Motor neuron (in vitro differentiated cells): Measurements from ENCODE around the gene CHD9. TPM values are rescaled to one million over a fixed set of nuclear protein-coding genes. Genes with fewer than 3 reads are reported as not detected.
A peak's percentile ranks its signal among the peaks of the same experiment; 100 is the strongest.
"Not testable (repeated sequence)": the region's sequence is repeated elsewhere in the genome, so short reads cannot be mapped to it uniquely, and the experiment has no call there.

Source experiments
- ATAC-seq, 8 experiments: fragments of 200-7000 bp; cut with Tn5 transposase; replicated peaks in 6 of 8; 2 replicates each; pipeline ENCODE4 v1.8.0; 2021; ENCODE audit warnings: mild to moderate bottlenecking in 8 of 8, moderate library complexity in 8 of 8
- H3K27ac ChIP-seq, 2 donors: fragments of 250-450 bp; sonication (Bioruptor Pico); 2 replicates each; pipeline ENCODE4 v1.9.0; 2021; ENCODE audit warnings: antibody characterized with exemption in 2 of 2, mild to moderate bottlenecking in 2 of 2, moderate library complexity in 1 of 2
- H3K4me1 ChIP-seq, 2 donors: fragments of 250-450 bp; sonication (Bioruptor Pico); replicated peaks in 1 of 2; 2 replicates each; pipeline ENCODE4 v1.6.1; 2021; ENCODE audit warnings: antibody characterized with exemption in 2 of 2, mild to moderate bottlenecking in 2 of 2, moderate library complexity in 1 of 2
- H3K4me3 ChIP-seq, 5 donors: fragments of 250-450 bp; sonication (Bioruptor Pico); 2 replicates each; pipeline ENCODE4 v1.9.0; 2021; ENCODE audit warnings: antibody characterized with exemption in 5 of 5, mild to moderate bottlenecking in 5 of 5, moderate library complexity in 4 of 5
- WGBS, 10 experiments: fragments of 450-650 bp; shearing (Covaris generic); methylation state at CpG; one replicate each; pipeline ENCODE4 v1.0.0; 2022; 5-methylcytosine and 5-hydroxymethylcytosine counted together
- in situ Hi-C, 9 experiments: fragments of 400-800 bp; cut with MboI; loops; one replicate each; pipeline ENCODE4 v1.15.0; 2021; ENCODE audit warnings: low sequenced_read_pairs in 9 of 9, low pct_unique_long_range_greater_than_20kb in 2 of 9; ENCODE audit not compliant: unreplicated experiment in 9 of 9
- total RNA-seq, 8 experiments: library from RNA; unstranded; fragments of 300-600 nt; gene quantifications; 2 replicates each; pipeline versions ENCODE4 v1.2.3 to v1.2.4, GENCODE V29; 2022

The CHD9 gene
- total RNA-seq, 8 experiments from 2014 or later: 57.0 to 109 (median 65.7) TPM

- no peak overlapping the region for H3K4me3 ChIP-seq
- ATAC-seq: no peak
- H3K27ac ChIP-seq: no peak overlapping the region
- 70 to 100% (median 96%) methylated on average over 1 to 2 of the region's 2 CpGs; no CpG with 5 or more reads in 2 of the 10 experiments for whole genome bisulfite sequencing, 10 experiments
- in situ Hi-C loops: no loop called here
- no peaks in the 10 kb centered on the region for H3K4me1 ChIP-seq
Observed at GRCh38 chr16:53304334-53304733, 249.5 kb downstream of the CHD9 start.

GRCh38 chr16:53305743-53306142 lies 251.0 kb downstream of the CHD9 start:
- Histone ChIP-seq H3K27ac (no peak overlapping the region), H3K4me1 (no peaks in the 10 kb centered on the region), H3K4me3 (no peak overlapping the region)
- no peak for ATAC-seq
- 96 to 100% (median 100%) methylated on average over 1 to 3 of the region's 3 CpGs; no CpG with 5 or more reads in 3 of the 10 experiments for WGBS, 10 experiments
- in situ Hi-C loops: no loop called here

- WGBS, 10 experiments: 29 to 100% (median 100%) methylated on average over 1 to 3 of the region's 3 CpGs
- in situ Hi-C loops: no loop called here
- Histone ChIP-seq H3K4me1 (no peaks in the 10 kb centered on the region), H3K4me3 (no peak overlapping the region), H3K27ac (no peak overlapping the region)
- no peak for ATAC-seq
Observed at GRCh38 chr16:53309457-53309856, 254.7 kb downstream of the CHD9 start.

- ATAC-seq: no peak
- Histone ChIP-seq H3K4me1 (no peaks in the 10 kb centered on the region), H3K27ac (no peak overlapping the region), H3K4me3 (no peak overlapping the region)
- WGBS, 10 experiments: 50 to 100% (median 98%) methylated on average over 1 to 2 of the region's 2 CpGs; no CpG with 5 or more reads in 2 of the 10 experiments
- in situ Hi-C loops: no loop called here
Observed at GRCh38 chr16:53320992-53321391, 266.2 kb downstream of the CHD9 start.

- WGBS, 10 experiments: 80 to 100% (median 91%) methylated on average over 2 to 5 of the region's 5 CpGs; no CpG with 5 or more reads in 1 of the 10 experiments
- H3K4me3 ChIP-seq: no peak overlapping the region
- in situ Hi-C loops: no loop called here
- H3K4me1 ChIP-seq: no peaks in the 10 kb centered on the region
- no peak overlapping the region for H3K27ac ChIP-seq
- ATAC-seq: no peak
Observed at GRCh38 chr16:53323924-53324323, 269.1 kb downstream of the CHD9 start.

- ATAC-seq, in situ Hi-C loops, H3K4me3 ChIP-seq, H3K4me1 ChIP-seq, H3K27ac ChIP-seq: not testable (repeated sequence)
- 20 to 100% (median 100%) methylated on average over 1 of the region's 3 CpGs; no CpG with 5 or more reads in 7 of the 10 experiments for WGBS, 10 experiments
Observed at GRCh38 chr16:53330991-53331390, 276.2 kb downstream of the CHD9 start.

- no peaks in the 10 kb centered on the region for H3K4me1 ChIP-seq
- in situ Hi-C loops: no loop called here
- WGBS, 10 experiments: 36 to 79% (median 57%) methylated on average over 2 to 4 of the region's 4 CpGs; no CpG with 5 or more reads in 1 of the 10 experiments
- no peak overlapping the region for H3K4me3 ChIP-seq
- ATAC-seq: no peak
- no peak overlapping the region for H3K27ac ChIP-seq
Observed at GRCh38 chr16:53334581-53334980, 279.8 kb downstream of the CHD9 start.

- in situ Hi-C loops: no loop called here
- ATAC-seq: peak in 3 of 8 experiments; percentile 39 to 96 (median 88)
- Histone ChIP-seq H3K4me1 (no peaks in the 10 kb centered on the region), H3K4me3 (no peak overlapping the region), H3K27ac (no peak overlapping the region)
Observed at GRCh38 chr16:53337294-53337693, 282.5 kb downstream of the CHD9 start.

- WGBS, 10 experiments: 0 to 100% (median 83%) methylated on average over 1 to 6 of the region's 6 CpGs; no CpG with 5 or more reads in 2 of the 10 experiments
- in situ Hi-C loops: no loop called here
- H3K27ac ChIP-seq: no peak overlapping the region
Observed at GRCh38 chr16:53341792-53342191, 287.0 kb downstream of the CHD9 start.

GRCh38 chr16:53355064-53355463 lies 300.3 kb downstream of the CHD9 start:
- in situ Hi-C loops: no loop called here
- Histone ChIP-seq H3K4me1 (no peaks in the 10 kb centered on the region), H3K4me3 (no peak overlapping the region), H3K27ac (no peak overlapping the region)
- ATAC-seq: no peak
- WGBS, 10 experiments: 0 to 100% (median 90%) methylated on average over 1 to 8 of the region's 11 CpGs; no CpG with 5 or more reads in 5 of the 10 experiments

More at GRCh38 chr16:53341792-53342191, 287.0 kb downstream of the CHD9 start:
- no peak overlapping the region for H3K4me3 ChIP-seq
- no peak for ATAC-seq
- no peaks in the 10 kb centered on the region for H3K4me1 ChIP-seq

- no peaks in the 10 kb centered on the region for H3K4me1 ChIP-seq
- no peak overlapping the region for H3K27ac ChIP-seq
- in situ Hi-C loops: no loop called here
- H3K4me3 ChIP-seq: no peak overlapping the region
- ATAC-seq: no peak
- WGBS, 10 experiments: 14 to 59% (median 17%) methylated on average over 1 to 3 of the region's 4 CpGs; no CpG with 5 or more reads in 5 of the 10 experiments
Observed at GRCh38 chr16:53356478-53357207, 301.9 kb downstream of the CHD9 start.

GRCh38 chr16:53357208-53357586 lies 302.4 kb downstream of the CHD9 start:
- H3K27ac ChIP-seq: no peak overlapping the region
- ATAC-seq: no peak
- 10 to 92% (median 40%) methylated on average over 2 of the region's 5 CpGs; no CpG with 5 or more reads in 7 of the 10 experiments for WGBS, 10 experiments
- H3K4me1 ChIP-seq: no peaks in the 10 kb centered on the region
- in situ Hi-C loops: no loop called here
- no peak overlapping the region for H3K4me3 ChIP-seq

- H3K4me3 ChIP-seq: no peak overlapping the region
- peaks cover 0 to 5% of the 10 kb centered on the region in 2 donors for H3K4me1 ChIP-seq
- WGBS, 10 experiments: 10 to 100% (median 65%) methylated on average over 1 to 2 of the region's 4 CpGs; no CpG with 5 or more reads in 6 of the 10 experiments
- H3K27ac ChIP-seq: no peak overlapping the region
- in situ Hi-C loops: no loop called here
- no peak for ATAC-seq
Observed at GRCh38 chr16:53357955-53358354, 303.2 kb downstream of the CHD9 start.

GRCh38 chr16:53358884-53359283 lies 304.1 kb downstream of the CHD9 start:
- 20 to 82% (median 45%) methylated on average over 1 to 3 of the region's 9 CpGs; no CpG with 5 or more reads in 4 of the 10 experiments for WGBS, 10 experiments

More at GRCh38 chr16:53358884-53359283, 304.1 kb downstream of the CHD9 start:
- H3K4me3 ChIP-seq: no peak overlapping the region
- no peak for ATAC-seq
- in situ Hi-C loops: no loop called here
- no peak overlapping the region for H3K27ac ChIP-seq
- H3K4me1 ChIP-seq: peaks cover 0 to 6% of the 10 kb centered on the region in 2 donors
